ENCODE measurements around the gene E2F1. TPM values are rescaled to one million over a fixed set of nuclear protein-coding genes. Genes with fewer than 3 reads are reported as not detected.

The E2F1 gene
- total and polyA plus RNA-seq, 4 donors, result 0.10 to 11.0 (median 0.88) TPM

DNA sequence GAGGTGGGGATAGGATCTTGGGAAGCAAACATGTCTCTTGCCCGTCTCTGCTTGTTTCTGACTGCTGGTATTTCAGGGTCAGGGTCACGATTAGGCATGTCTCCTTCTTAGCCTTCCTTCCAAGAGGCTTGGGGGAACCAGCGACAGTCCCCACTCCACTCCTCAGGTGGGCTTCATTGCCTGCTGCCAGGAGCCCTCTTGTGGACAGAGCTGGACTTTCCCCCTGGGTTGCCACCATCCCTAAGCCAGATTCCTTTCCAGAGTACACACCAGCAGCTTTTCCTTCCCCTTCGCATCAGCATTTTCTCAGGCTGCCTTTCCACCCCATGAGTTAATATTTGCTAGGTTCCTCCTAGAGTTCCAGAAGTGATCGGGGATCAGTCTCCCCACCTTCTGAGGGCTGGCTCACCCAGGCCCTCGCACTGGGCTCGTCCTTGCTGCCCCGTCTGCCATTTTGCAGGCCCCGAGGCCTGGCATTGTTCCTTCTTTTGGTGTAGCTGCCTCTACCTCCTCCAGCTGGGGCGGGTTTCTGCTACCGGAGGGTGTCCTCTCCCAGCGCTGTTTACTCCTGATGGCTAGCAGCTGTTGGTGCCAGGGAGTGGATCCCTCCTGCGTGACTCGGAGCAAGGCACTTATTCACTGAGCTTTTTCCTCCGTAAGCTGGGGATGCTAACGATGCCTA is 32.8 kb downstream of the E2F1 start:
- no peak overlapping the region for H3K4me3 ChIP-seq (ENCODE audit: low read depth in 1 of 3, low read length in 3 of 3)
- H3K36me3 ChIP-seq (ENCODE audit: control insufficient read depth in 4 of 4, insufficient read depth in 3 of 4, low read depth in 1 of 4, low read length in 3 of 4), result no peaks in the 10 kb centered on the region
- no peak overlapping the region for H3K9ac ChIP-seq (ENCODE audit: low read depth in 1 of 2, low read length in 2 of 2)
- no peaks in the 10 kb centered on the region for H3K9me3 ChIP-seq (ENCODE audit: control insufficient read depth in 4 of 4, low read length in 3 of 4)
- peak; percentile 69 for DNase-seq (ENCODE audit: low spot score)
- H3K4me1 ChIP-seq (ENCODE audit: control insufficient read depth in 4 of 4, insufficient read depth in 4 of 4, low read length in 3 of 4), result peaks cover 0 to 16% (median 13%) of the 10 kb centered on the region in 4 donors
- H3K27me3 ChIP-seq (ENCODE audit: control insufficient read depth in 4 of 4, insufficient read depth in 4 of 4, low read length in 3 of 4), result no peaks in the 10 kb centered on the region
- WGBS, result 48% methylated on average over 16 of the region's 16 CpGs
- TF ChIP-seq, protein P1, sequence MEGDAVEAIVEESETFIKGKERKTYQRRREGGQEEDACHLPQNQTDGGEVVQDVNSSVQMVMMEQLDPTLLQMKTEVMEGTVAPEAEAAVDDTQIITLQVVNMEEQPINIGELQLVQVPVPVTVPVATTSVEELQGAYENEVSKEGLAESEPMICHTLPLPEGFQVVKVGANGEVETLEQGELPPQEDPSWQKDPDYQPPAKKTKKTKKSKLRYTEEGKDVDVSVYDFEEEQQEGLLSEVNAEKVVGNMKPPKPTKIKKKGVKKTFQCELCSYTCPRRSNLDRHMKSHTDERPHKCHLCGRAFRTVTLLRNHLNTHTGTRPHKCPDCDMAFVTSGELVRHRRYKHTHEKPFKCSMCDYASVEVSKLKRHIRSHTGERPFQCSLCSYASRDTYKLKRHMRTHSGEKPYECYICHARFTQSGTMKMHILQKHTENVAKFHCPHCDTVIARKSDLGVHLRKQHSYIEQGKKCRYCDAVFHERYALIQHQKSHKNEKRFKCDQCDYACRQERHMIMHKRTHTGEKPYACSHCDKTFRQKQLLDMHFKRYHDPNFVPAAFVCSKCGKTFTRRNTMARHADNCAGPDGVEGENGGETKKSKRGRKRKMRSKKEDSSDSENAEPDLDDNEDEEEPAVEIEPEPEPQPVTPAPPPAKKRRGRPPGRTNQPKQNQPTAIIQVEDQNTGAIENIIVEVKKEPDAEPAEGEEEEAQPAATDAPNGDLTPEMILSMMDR (IDR thresholded peaks at IDR 0.05; ENCODE audit: low read depth, low read length, missing input control), result peak; percentile 74
- TF ChIP-seq, protein P2, sequence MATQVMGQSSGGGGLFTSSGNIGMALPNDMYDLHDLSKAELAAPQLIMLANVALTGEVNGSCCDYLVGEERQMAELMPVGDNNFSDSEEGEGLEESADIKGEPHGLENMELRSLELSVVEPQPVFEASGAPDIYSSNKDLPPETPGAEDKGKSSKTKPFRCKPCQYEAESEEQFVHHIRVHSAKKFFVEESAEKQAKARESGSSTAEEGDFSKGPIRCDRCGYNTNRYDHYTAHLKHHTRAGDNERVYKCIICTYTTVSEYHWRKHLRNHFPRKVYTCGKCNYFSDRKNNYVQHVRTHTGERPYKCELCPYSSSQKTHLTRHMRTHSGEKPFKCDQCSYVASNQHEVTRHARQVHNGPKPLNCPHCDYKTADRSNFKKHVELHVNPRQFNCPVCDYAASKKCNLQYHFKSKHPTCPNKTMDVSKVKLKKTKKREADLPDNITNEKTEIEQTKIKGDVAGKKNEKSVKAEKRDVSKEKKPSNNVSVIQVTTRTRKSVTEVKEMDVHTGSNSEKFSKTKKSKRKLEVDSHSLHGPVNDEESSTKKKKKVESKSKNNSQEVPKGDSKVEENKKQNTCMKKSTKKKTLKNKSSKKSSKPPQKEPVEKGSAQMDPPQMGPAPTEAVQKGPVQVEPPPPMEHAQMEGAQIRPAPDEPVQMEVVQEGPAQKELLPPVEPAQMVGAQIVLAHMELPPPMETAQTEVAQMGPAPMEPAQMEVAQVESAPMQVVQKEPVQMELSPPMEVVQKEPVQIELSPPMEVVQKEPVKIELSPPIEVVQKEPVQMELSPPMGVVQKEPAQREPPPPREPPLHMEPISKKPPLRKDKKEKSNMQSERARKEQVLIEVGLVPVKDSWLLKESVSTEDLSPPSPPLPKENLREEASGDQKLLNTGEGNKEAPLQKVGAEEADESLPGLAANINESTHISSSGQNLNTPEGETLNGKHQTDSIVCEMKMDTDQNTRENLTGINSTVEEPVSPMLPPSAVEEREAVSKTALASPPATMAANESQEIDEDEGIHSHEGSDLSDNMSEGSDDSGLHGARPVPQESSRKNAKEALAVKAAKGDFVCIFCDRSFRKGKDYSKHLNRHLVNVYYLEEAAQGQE (IDR thresholded peaks at IDR 0.05), result no peak
- TF ChIP-seq TAF1 (conservative IDR thresholded peaks at IDR 0.05) (no peak), NR2F2 (IDR thresholded peaks at IDR 0.05) (no peak), JUND (IDR thresholded peaks at IDR 0.05) (no peak), RAD21 (IDR thresholded peaks at IDR 0.05) (peak; percentile 87 to 94), HNF4G (IDR thresholded peaks at IDR 0.05) (no peak), SP1 (IDR thresholded peaks at IDR 0.05) (no peak), GABPA (IDR thresholded peaks at IDR 0.05 in 1 of 2, conservative IDR thresholded peaks at IDR 0.05 in 1 of 2) (no peak), FOXA1 (IDR thresholded peaks at IDR 0.05) (no peak), EGR1 (IDR thresholded peaks at IDR 0.05; ENCODE audit: low read depth in 2 of 2) (no peak), FOXA2 (IDR thresholded peaks at IDR 0.05) (no peak), HNF4A (conservative IDR thresholded peaks at IDR 0.05) (peak; percentile 14 to 21), RXRA (IDR thresholded peaks at IDR 0.05) (no peak), YY1 (IDR thresholded peaks at IDR 0.05) (no peak)
- TF ChIP-seq, protein P3, sequence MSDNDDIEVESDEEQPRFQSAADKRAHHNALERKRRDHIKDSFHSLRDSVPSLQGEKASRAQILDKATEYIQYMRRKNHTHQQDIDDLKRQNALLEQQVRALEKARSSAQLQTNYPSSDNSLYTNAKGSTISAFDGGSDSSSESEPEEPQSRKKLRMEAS (IDR thresholded peaks at IDR 0.05), result no peak
- TF ChIP-seq, protein P4, sequence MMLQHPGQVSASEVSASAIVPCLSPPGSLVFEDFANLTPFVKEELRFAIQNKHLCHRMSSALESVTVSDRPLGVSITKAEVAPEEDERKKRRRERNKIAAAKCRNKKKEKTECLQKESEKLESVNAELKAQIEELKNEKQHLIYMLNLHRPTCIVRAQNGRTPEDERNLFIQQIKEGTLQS (IDR thresholded peaks at IDR 0.05), result no peak
- TF ChIP-seq, protein P5, sequence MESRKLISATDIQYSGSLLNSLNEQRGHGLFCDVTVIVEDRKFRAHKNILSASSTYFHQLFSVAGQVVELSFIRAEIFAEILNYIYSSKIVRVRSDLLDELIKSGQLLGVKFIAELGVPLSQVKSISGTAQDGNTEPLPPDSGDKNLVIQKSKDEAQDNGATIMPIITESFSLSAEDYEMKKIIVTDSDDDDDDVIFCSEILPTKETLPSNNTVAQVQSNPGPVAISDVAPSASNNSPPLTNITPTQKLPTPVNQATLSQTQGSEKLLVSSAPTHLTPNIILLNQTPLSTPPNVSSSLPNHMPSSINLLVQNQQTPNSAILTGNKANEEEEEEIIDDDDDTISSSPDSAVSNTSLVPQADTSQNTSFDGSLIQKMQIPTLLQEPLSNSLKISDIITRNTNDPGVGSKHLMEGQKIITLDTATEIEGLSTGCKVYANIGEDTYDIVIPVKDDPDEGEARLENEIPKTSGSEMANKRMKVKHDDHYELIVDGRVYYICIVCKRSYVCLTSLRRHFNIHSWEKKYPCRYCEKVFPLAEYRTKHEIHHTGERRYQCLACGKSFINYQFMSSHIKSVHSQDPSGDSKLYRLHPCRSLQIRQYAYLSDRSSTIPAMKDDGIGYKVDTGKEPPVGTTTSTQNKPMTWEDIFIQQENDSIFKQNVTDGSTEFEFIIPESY (IDR thresholded peaks at IDR 0.05), result no peak
- H3K27ac ChIP-seq (ENCODE audit: low read depth in 1 of 2, low read length in 2 of 2), result no peak overlapping the region
